ENCODE measurements around the gene PRIMPOL. TPM values are rescaled to one million over a fixed set of nuclear protein-coding genes. Genes with fewer than 3 reads are reported as not detected.
"Not testable (repeated sequence)": the region's sequence is repeated elsewhere in the genome, so short reads cannot be mapped to it uniquely, and the experiment has no call there.

PRIMPOL gene
- total and polyA plus RNA-seq, 12 donors: 7.5 to 66.2 (median 12.3) TPM

DNA sequence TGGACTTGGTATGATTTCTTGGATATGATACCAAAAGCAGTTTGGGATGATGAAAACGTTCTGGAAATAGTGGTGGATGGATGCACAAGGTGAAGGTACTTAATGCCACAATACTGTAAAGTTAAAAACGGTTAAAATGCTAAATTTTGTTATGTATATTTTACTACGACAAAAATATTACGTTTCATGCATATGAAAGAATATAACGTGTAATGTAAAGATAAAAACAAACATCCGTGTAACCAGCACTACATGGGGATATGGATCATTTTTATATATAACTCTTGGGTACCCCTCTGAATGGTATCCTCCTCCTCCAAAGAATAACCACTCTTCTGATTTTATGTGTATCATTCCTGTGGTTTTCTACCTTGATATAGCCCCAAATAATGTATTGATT is 85.2 kb downstream of the PRIMPOL start:
- no peak for DNase-seq
- 52 to 64% (median 60%) methylated on average over 6 of the region's 6 CpGs for WGBS, 4 donors
- Histone ChIP-seq H3K4me3 (peak overlapping the region in 2 of 4 donors; percentile 58 to 61), H3K36me3 (replicated peaks in 1 of 2) (no peaks in the 10 kb centered on the region), H3K27me3 (no peaks in the 10 kb centered on the region), H3K27ac (no peak overlapping the region), H3K4me1 (replicated peaks in 1 of 2) (peaks cover 3 to 12% of the 10 kb centered on the region in 2 donors), H3K9me3 (replicated peaks in 1 of 3) (no peaks in the 10 kb centered on the region)
- intact Hi-C loops (cut with DNase I): loop anchor here in 1 of 2 donors (5.0 kb wide), 1 partner anchor 87 kb away; the partner anchor contains the start of genes CASP3 and PRIMPOL
- TF ChIP-seq, protein P1, sequence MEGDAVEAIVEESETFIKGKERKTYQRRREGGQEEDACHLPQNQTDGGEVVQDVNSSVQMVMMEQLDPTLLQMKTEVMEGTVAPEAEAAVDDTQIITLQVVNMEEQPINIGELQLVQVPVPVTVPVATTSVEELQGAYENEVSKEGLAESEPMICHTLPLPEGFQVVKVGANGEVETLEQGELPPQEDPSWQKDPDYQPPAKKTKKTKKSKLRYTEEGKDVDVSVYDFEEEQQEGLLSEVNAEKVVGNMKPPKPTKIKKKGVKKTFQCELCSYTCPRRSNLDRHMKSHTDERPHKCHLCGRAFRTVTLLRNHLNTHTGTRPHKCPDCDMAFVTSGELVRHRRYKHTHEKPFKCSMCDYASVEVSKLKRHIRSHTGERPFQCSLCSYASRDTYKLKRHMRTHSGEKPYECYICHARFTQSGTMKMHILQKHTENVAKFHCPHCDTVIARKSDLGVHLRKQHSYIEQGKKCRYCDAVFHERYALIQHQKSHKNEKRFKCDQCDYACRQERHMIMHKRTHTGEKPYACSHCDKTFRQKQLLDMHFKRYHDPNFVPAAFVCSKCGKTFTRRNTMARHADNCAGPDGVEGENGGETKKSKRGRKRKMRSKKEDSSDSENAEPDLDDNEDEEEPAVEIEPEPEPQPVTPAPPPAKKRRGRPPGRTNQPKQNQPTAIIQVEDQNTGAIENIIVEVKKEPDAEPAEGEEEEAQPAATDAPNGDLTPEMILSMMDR (IDR thresholded peaks at IDR 0.05): no peak
- TF ChIP-seq POLR2A (IDR thresholded peaks at IDR 0.05): no peak

DNA sequence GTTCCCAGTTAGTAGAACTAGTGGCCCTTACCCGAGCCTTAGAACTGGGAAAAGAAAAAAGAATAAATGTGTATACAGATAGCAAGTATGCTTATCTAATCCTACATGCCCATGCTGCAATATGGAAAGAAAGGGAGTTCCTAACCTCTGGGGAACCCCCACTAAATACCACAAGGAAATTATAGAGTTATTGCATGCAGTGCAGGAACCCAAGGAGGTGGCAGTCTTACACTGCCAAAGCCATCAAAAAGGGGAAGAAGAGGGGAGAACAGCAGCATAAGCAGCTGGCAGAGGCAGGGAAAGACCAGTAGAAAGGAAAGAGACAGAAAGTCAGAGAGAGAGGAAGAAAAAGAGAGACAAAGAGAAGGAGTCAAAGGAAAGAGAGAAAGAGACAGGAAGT is 90.0 kb downstream of the PRIMPOL start:
- not testable (repeated sequence) for H3K4me1 ChIP-seq (replicated peaks in 1 of 2)

DNA sequence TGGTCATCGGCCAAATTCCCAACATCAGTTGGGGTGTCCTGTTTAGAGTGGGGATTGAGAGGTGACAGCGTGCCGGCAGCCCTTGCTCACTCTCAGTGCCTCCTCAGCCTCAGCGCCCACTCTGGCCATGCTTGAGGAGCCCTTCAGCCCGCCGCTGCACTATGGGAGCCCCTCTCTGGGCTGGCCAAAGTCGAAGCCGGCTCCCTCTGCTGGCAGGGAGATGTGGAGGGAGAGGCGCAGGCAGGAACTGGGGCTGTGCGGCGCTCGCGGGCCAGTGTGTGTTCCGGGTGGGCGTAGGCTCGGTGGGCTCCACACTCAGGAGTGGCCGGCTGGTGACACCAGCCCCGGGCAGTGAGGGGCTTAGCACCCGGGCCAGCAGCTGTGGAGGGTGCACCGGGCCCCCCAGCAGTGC is 91.4 kb downstream of the PRIMPOL start:
- 95 to 100% (median 97%) methylated on average over 1 to 20 of the region's 20 CpGs for WGBS, 4 donors

More for the DNA sequence above, 90.0 kb downstream of the PRIMPOL start:
- 60 to 71% (median 66%) methylated on average over 1 of the region's 1 CpG for WGBS, 4 donors
- H3K9me3 ChIP-seq (replicated peaks in 1 of 3); H3K27me3 ChIP-seq; intact Hi-C loops (cut with DNase I); H3K27ac ChIP-seq; H3K4me3 ChIP-seq; H3K36me3 ChIP-seq (replicated peaks in 1 of 2); DNase-seq: not testable (repeated sequence)

DNA sequence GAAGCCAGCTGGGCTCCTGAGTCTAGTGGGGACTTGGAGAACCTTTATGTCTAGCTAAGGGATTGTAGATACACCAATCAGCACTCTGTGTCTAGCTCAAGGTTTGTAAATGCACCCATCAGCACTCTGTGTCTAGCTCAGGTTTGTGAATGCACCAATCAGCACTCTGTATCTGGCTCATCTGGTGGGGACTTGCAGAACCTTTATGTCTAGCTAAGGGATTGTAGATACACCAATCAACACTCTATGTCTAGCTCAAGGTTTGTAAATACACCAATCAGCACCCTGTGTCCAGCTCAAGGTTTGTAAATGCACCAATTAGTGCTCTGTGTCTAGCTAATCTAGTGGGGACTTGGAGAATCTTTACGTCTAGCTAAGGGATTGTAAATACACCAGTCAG is 92.1 kb downstream of the PRIMPOL start:
- not testable (repeated sequence) for H3K4me3 ChIP-seq; H3K27me3 ChIP-seq; DNase-seq; H3K36me3 ChIP-seq (replicated peaks in 1 of 2); H3K9me3 ChIP-seq (replicated peaks in 1 of 3); H3K27ac ChIP-seq
- intact Hi-C loops (cut with DNase I): loop anchor here in 1 of 2 donors (10.0 kb wide), 1 partner anchor 243 kb away; no protein-coding TSS in a partner anchor
- 9 to 100% (median 75%) methylated on average over 1 of the region's 1 CpG for WGBS, 4 donors
- peaks cover 0 to 11% of the 10 kb centered on the region in 2 donors for H3K4me1 ChIP-seq (replicated peaks in 1 of 2)

More for the DNA sequence above, 91.4 kb downstream of the PRIMPOL start:
- H3K27ac ChIP-seq: no peak overlapping the region
- no peak for TF ChIP-seq POLR2A (IDR thresholded peaks at IDR 0.05)
- TF ChIP-seq, protein P1 (IDR thresholded peaks at IDR 0.05): no peak
- intact Hi-C loops (cut with DNase I): loop anchor here in 1 of 2 donors (10.0 kb wide), 1 partner anchor 244 kb away; no protein-coding TSS in a partner anchor
- peaks cover 0 to 4% of the 10 kb centered on the region in 2 donors for H3K4me1 ChIP-seq (replicated peaks in 1 of 2)
- H3K4me3 ChIP-seq: no peak overlapping the region
- H3K36me3 ChIP-seq (replicated peaks in 1 of 2): no peaks in the 10 kb centered on the region
- DNase-seq: no peak
- no peaks in the 10 kb centered on the region for H3K9me3 ChIP-seq (replicated peaks in 1 of 3)
- H3K27me3 ChIP-seq: no peaks in the 10 kb centered on the region

DNA sequence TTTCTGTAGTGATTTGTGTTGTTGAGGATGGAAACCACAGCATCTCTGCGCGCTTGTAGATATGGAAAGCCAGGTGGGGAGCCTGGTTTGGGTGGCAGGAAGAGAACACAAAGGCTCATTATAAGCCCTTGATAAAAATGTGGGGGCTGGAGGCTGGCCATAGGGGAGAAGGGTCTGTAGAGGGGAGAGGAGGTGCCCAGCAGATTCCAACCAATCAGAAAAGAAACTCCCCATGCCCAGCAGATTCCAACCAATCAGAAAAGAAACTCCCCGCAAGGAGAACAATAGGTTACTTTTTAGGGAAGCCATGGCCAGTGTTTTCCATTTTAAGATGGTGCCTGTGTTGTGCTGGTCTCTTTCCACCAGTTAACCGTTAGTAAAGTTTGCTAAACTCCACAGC is 94.1 kb downstream of the PRIMPOL start:
- WGBS, 4 donors: 90 to 94% (median 93%) methylated on average over 4 of the region's 4 CpGs
- peaks cover 0 to 19% of the 10 kb centered on the region in 2 donors for H3K4me1 ChIP-seq (replicated peaks in 1 of 2)
- H3K4me3 ChIP-seq: no peak overlapping the region
- TF ChIP-seq, protein P1 (IDR thresholded peaks at IDR 0.05): no peak
- TF ChIP-seq POLR2A (IDR thresholded peaks at IDR 0.05): no peak
- H3K36me3 ChIP-seq (replicated peaks in 1 of 2): no peaks in the 10 kb centered on the region
- DNase-seq: no peak
- no peaks in the 10 kb centered on the region for H3K27me3 ChIP-seq
- H3K27ac ChIP-seq: no peak overlapping the region
- intact Hi-C loops (cut with DNase I): loop anchor here in 1 of 2 donors (10.0 kb wide), 1 partner anchor 241 kb away; no protein-coding TSS in a partner anchor
- no peaks in the 10 kb centered on the region for H3K9me3 ChIP-seq (replicated peaks in 1 of 3)

All from adrenal gland (tissue), 12 donors.